ENCODE data around the gene RNF19B. TPM values are rescaled to one million over a fixed set of nuclear protein-coding genes. Genes with fewer than 3 reads are reported as not detected.

RNF19B gene
- total RNA-seq, 1 donor from 2014 or later: 34.3 TPM

DNA sequence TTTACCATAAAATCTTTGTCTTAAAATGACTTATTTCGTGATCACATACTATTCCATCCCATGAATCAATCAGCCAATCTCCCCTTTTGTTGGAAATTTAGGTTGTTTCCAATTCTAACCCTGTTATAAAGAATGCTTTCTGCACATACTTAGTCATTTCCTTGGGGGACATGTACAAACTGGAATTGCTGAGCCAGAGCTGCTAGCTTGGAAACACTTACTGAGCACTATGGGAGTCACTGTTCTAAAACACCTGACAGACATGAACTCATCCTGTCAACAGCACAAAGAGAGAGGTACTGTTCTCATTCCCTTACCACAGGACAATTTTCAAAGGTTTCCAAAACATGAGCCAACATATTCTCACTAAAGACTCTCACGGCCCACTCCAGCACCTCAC, 40.0 kb upstream of the RNF19B start:
- Histone ChIP-seq H3K4me1 (peaks cover 48% of the 10 kb centered on the region), H3K4me3 (no peak overlapping the region), H3K9me3 (no peaks in the 10 kb centered on the region), H3K27ac (no peak overlapping the region), H3K36me3 (peaks cover 17% of the 10 kb centered on the region), H3K27me3 (no peaks in the 10 kb centered on the region)
- ATAC-seq: no peak
- DNase-seq: no peak
- intact Hi-C loops (cut with DNase I): no loop called here
- TF ChIP-seq, protein P1, sequence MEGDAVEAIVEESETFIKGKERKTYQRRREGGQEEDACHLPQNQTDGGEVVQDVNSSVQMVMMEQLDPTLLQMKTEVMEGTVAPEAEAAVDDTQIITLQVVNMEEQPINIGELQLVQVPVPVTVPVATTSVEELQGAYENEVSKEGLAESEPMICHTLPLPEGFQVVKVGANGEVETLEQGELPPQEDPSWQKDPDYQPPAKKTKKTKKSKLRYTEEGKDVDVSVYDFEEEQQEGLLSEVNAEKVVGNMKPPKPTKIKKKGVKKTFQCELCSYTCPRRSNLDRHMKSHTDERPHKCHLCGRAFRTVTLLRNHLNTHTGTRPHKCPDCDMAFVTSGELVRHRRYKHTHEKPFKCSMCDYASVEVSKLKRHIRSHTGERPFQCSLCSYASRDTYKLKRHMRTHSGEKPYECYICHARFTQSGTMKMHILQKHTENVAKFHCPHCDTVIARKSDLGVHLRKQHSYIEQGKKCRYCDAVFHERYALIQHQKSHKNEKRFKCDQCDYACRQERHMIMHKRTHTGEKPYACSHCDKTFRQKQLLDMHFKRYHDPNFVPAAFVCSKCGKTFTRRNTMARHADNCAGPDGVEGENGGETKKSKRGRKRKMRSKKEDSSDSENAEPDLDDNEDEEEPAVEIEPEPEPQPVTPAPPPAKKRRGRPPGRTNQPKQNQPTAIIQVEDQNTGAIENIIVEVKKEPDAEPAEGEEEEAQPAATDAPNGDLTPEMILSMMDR (IDR thresholded peaks at IDR 0.05): no peak

DNA sequence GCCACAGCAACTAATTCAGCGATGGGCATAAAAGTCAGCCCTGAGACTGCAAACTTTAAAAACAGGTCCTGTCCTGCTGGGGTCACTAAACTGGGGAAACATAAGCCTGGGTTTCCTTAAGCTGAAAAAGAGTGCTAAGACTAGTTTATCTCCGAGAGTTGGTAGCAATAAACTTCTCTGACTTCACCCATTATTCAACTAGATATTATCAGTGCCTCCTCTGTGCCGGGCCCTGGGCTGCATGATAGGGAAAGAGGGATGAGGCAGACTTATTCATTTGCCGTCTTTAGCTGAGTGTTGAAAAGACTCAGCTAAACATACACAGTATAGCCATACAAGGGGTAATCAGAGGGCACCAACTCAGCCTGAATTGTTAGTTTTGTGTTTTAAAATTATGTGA, 39.0 kb upstream of the RNF19B start:
- intact Hi-C loops (cut with DNase I): no loop called here
- TF ChIP-seq, protein P1 (IDR thresholded peaks at IDR 0.05): no peak
- Histone ChIP-seq H3K36me3 (peaks cover 11% of the 10 kb centered on the region), H3K9me3 (no peaks in the 10 kb centered on the region), H3K4me1 (peaks cover 46% of the 10 kb centered on the region), H3K27me3 (no peaks in the 10 kb centered on the region), H3K4me3 (no peak overlapping the region), H3K27ac (no peak overlapping the region)
- DNase-seq (no peak), ATAC-seq (no peak)

DNA sequence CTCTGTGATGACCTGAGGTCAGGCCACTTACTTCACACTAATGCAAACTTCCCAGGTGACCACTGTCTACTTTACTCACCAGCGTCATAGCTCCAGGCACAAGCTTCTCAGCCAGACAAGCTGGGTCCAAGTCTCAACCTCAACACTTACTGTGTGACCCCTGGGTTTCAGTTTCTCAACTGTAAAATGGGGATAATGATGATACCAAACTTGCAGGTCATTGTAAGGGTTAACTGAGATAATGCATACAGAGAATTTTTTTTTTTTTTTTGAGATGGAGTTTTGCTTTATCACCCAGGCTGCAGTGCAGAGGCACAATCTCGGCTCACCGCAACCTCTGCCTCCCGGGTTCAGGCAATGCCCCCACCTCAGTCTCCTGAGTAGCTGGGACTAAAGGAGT, 37.4 kb upstream of the RNF19B start:
- no peak for ATAC-seq
- TF ChIP-seq, protein P1 (IDR thresholded peaks at IDR 0.05): no peak
- peaks cover 52% of the 10 kb centered on the region for H3K4me1 ChIP-seq
- H3K27ac ChIP-seq: no peak overlapping the region
- no peak overlapping the region for H3K4me3 ChIP-seq
- intact Hi-C loops (cut with DNase I): no loop called here
- no peaks in the 10 kb centered on the region for H3K9me3 ChIP-seq
- no peaks in the 10 kb centered on the region for H3K36me3 ChIP-seq
- H3K27me3 ChIP-seq: no peaks in the 10 kb centered on the region
- no peak for DNase-seq

DNA sequence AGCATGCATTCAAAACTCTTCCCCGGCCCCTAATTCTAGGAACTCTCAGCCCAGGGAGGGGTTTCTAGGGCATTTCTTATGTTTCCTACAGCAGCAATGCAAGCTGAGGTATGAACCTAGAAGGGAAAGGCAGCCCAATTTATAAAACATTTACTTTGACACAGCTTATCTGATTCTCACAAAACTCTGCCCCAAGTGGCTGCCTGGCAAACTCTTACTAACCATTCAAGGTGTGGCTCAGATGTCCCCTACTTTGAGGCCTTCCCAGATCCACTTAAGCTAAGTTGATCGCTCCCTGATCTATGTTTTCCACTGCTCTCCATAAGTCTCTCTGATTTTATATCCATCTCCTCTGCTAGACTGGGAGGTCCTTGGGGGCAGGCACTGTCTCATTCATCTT, 36.7 kb upstream of the RNF19B start:
- DNase-seq (no peak), ATAC-seq (no peak)
- Histone ChIP-seq H3K36me3 (no peaks in the 10 kb centered on the region), H3K27ac (no peak overlapping the region), H3K27me3 (no peaks in the 10 kb centered on the region), H3K4me1 (peaks cover 47% of the 10 kb centered on the region), H3K4me3 (no peak overlapping the region), H3K9me3 (no peaks in the 10 kb centered on the region)
- TF ChIP-seq, protein P1 (IDR thresholded peaks at IDR 0.05): no peak
- intact Hi-C loops (cut with DNase I): no loop called here

DNA sequence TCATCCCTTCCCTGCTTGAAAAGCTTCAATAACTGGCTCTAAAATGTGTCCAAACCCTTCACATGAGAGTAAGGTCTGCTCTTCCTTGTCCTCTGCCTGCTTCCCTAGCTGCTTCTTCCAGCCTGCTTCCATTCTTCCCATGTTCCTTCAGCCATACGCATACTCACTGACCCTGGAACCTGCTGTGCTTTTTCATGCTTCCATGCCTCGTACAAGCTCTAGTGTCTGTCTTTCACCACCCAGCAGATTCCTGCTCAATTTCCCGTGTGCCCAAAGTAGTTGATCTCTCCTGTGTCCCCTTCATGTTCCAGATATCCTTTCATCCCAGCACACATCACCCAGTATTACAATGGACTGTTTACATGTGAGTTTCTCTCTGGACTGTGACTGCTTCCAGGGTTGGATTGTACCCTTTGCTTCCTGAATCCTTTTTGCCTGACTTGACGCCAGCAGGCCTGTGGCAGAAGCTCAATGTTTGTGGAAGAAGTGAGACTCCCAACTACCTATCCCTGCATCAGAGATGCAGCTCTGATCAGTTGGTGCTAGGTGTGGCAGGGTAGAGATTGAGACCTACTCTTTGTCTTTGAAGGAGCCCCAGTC, 35.9 kb upstream of the RNF19B start:
- ATAC-seq (no peak), DNase-seq (no peak)
- Histone ChIP-seq H3K36me3 (no peaks in the 10 kb centered on the region), H3K27ac (no peak overlapping the region), H3K27me3 (no peaks in the 10 kb centered on the region), H3K9me3 (no peaks in the 10 kb centered on the region), H3K4me3 (no peak overlapping the region), H3K4me1 (peaks cover 41% of the 10 kb centered on the region)
- TF ChIP-seq, protein P1 (IDR thresholded peaks at IDR 0.05): no peak
- intact Hi-C loops (cut with DNase I): no loop called here

DNA sequence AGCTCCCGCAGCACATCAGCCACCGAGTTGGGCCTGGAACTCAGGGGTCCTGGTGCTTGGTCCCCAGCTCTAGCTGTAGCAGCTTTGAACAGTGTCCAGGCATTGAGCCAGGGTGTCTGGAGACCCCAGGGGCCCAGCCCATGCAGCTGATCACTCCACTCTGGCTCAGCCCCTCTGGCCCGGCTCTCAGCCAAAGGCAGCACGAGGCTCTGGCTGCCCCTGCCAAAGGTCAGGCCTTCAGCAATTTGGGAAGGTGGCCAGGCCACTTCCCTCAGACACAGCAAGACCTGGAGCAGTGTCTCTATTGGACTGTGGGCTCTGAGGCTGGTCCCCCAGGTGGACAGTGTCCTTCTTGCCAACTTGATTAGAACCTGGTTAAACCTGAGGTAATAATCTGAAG, 34.4 kb upstream of the RNF19B start:
- Histone ChIP-seq H3K27me3 (no peaks in the 10 kb centered on the region), H3K36me3 (no peaks in the 10 kb centered on the region), H3K27ac (no peak overlapping the region), H3K4me3 (no peak overlapping the region), H3K9me3 (no peaks in the 10 kb centered on the region), H3K4me1 (peaks cover 37% of the 10 kb centered on the region)
- intact Hi-C loops (cut with DNase I): no loop called here
- ATAC-seq (no peak), DNase-seq (no peak)
- TF ChIP-seq, protein P1 (IDR thresholded peaks at IDR 0.05): no peak

Measured in upper lobe of right lung (tissue), 1 donor.